SK-N-SH (cell line): ENCODE data around the gene PIP5K1B.

ENCODE experiments used
- ELF1 ChIP-seq: IDR thresholded peaks from 2 replicates; pipeline ENCODE4 v1.4.0; 2012
- EP300 ChIP-seq, 2 experiments: IDR thresholded peaks; 2 replicates each; pipeline versions ENCODE4 v1.4.0 to v1.6.1; 2012; ENCODE audit warnings: borderline replicate concordance in 1 of 2, low read depth in 1 of 2, low read length in 1 of 2
- FOXM1 ChIP-seq: IDR thresholded peaks from 2 replicates; pipeline ENCODE4 v1.4.0; 2012; ENCODE audit warnings: low read depth, mild to moderate bottlenecking
- GABPA ChIP-seq: IDR thresholded peaks from 2 replicates; pipeline ENCODE4 v1.4.0; 2012; ENCODE audit warnings: low read depth, mild to moderate bottlenecking
- GATA2 ChIP-seq: sonication (generic); formaldehyde crosslinking; IDR thresholded peaks from 2 replicates; pipeline ENCODE4 v1.5.0; 2020; ENCODE audit warnings: mild to moderate bottlenecking, missing genetic modification reagents
- JUND ChIP-seq: IDR thresholded peaks from 2 replicates; pipeline ENCODE4 v1.4.0; 2012
- POLR2AphosphoS5 ChIP-seq: IDR thresholded peaks from 2 replicates; pipeline ENCODE4 v1.6.1; 2012; ENCODE audit warnings: low read depth, low read length
- RAD21 ChIP-seq: IDR thresholded peaks from 2 replicates; pipeline ENCODE4 v1.6.1; 2012; ENCODE audit warnings: mild to moderate bottlenecking, low read length
- SIN3A ChIP-seq: IDR thresholded peaks from 2 replicates; pipeline ENCODE4 v1.6.1; 2012; ENCODE audit warnings: low read depth, mild to moderate bottlenecking, low read length, moderate library complexity, borderline replicate concordance
- SMC3 ChIP-seq: IDR thresholded peaks from 2 replicates; pipeline ENCODE4 v1.6.1; 2012; ENCODE audit warnings: low read depth, low read length, improper control_type of control experiment
- TAF1 ChIP-seq: IDR thresholded peaks from 2 replicates; pipeline ENCODE4 v1.6.1; 2012; ENCODE audit warnings: low read depth, mild to moderate bottlenecking, low read length, moderate library complexity, borderline replicate concordance
- TEAD4 ChIP-seq: IDR thresholded peaks from 2 replicates; pipeline ENCODE4 v1.4.0; 2012; ENCODE audit warnings: mild to moderate bottlenecking, borderline replicate concordance; ENCODE audit not compliant: insufficient read depth
- TF ChIP-seq, protein P1 (sequence below): fragments of 200-600 bp; sonication (generic); IDR thresholded peaks from 2 replicates; pipeline ENCODE4 v1.6.1; 2017; ENCODE audit warnings: antibody characterized with exemption, mild to moderate bottlenecking, moderate library complexity
- TF ChIP-seq, protein P2 (sequence below): IDR thresholded peaks from 2 replicates; pipeline ENCODE4 v1.4.0; 2012; ENCODE audit warnings: low read depth

DNA sequence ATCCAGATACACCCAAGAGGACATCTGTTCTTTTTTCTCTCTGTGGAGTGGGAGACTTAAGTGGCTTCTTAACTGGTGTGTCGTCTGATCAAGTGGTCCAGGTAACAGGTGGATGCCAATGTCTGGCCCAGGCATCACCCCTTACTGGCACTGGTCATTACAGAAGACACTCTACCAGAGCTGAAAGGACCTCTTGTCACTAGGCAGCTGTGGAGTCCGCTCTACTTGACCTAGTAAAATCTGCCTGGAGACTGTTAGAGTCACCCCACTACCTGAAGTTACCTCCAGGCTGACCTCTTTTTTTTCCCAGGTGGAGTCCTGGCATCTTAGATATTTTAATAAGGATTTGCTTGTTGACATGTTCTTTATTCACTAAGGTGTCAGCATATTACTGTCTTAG, 353.1 kb downstream of the PIP5K1B start:
- TF ChIP-seq, protein P1, sequence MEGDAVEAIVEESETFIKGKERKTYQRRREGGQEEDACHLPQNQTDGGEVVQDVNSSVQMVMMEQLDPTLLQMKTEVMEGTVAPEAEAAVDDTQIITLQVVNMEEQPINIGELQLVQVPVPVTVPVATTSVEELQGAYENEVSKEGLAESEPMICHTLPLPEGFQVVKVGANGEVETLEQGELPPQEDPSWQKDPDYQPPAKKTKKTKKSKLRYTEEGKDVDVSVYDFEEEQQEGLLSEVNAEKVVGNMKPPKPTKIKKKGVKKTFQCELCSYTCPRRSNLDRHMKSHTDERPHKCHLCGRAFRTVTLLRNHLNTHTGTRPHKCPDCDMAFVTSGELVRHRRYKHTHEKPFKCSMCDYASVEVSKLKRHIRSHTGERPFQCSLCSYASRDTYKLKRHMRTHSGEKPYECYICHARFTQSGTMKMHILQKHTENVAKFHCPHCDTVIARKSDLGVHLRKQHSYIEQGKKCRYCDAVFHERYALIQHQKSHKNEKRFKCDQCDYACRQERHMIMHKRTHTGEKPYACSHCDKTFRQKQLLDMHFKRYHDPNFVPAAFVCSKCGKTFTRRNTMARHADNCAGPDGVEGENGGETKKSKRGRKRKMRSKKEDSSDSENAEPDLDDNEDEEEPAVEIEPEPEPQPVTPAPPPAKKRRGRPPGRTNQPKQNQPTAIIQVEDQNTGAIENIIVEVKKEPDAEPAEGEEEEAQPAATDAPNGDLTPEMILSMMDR, result no peak
- TF ChIP-seq EP300 (IDR thresholded peaks at IDR 0.05; ENCODE audit: borderline replicate concordance in 1 of 2, low read depth in 1 of 2, low read length in 1 of 2) (no peak), TAF1 (no peak), GABPA (no peak), SMC3 (no peak), POLR2AphosphoS5 (no peak), RAD21 (no peak), TEAD4 (no peak), SIN3A (no peak), GATA2 (CRISPR knock-in tag) (no peak), JUND (no peak), FOXM1 (no peak), ELF1 (no peak)
- TF ChIP-seq, protein P2, sequence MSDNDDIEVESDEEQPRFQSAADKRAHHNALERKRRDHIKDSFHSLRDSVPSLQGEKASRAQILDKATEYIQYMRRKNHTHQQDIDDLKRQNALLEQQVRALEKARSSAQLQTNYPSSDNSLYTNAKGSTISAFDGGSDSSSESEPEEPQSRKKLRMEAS, result no peak
